Pancreas (tissue), 10 donors: ENCODE data around the gene RETNLB. TPM values are rescaled to one million over a fixed set of nuclear protein-coding genes. Genes with fewer than 3 reads are reported as not detected.
A peak's percentile ranks its signal among the peaks of the same experiment; 100 is the strongest.

Experiments used
- ATAC-seq, 4 donors: fragments of 200-7000 bp; cut with Tn5 transposase; one replicate each; pipeline versions ENCODE4 v1.8.0 to v1.9.1; 2020; ENCODE audit warnings: mild to moderate bottlenecking in 4 of 4, moderate library complexity in 4 of 4
- DNase-seq, 6 donors: peaks; one replicate each; pipeline ENCODE4 v3.0.0-alpha.2; 2020
- FAIRE-seq: peaks from 2 replicates; lab custom pipeline; 2012; peaks lifted over from hg19 to GRCh38; lab: Jason Lieb, UNC
- H3K27ac ChIP-seq, 4 donors: fragments of 200-600 bp; sonication (generic); 1 replicate in 3 of 4; 2 replicates in 1 of 4; pipeline versions ENCODE4 v1.5.0 to v1.8.0; 2020
- H3K27me3 ChIP-seq, 4 donors: fragments of 200-600 bp; one replicate each; pipeline ENCODE4 v1.8.0; 2021
- H3K36me3 ChIP-seq, 3 donors: fragments of 200-600 bp; sonication (generic) in 1 of 3; one replicate each; pipeline versions ENCODE4 v1.5.0 to v1.8.0; 2020 to 2021
- H3K4me1 ChIP-seq, 3 donors: fragments of 200-600 bp; one replicate each; pipeline ENCODE4 v1.8.0; 2021
- H3K4me3 ChIP-seq, 4 donors: fragments of 200-600 bp; sonication (generic) in 2 of 4; one replicate each; pipeline versions ENCODE4 v1.5.0 to v1.8.0; 2020 to 2021
- H3K9me3 ChIP-seq, 4 donors: fragments of 200-600 bp; one replicate each; pipeline ENCODE4 v1.8.0; 2021
- WGBS, 2 donors: extraction: QIAGEN DNeasy Blood & Tissue Kit; methylation state at CpG; one replicate each; pipeline ENCODE4 v1.1.7; 2013; 5-methylcytosine and 5-hydroxymethylcytosine counted together
- intact Hi-C, 3 donors: fragments of 100-400 bp; cut with DNase I; formaldehyde crosslinking; loops; one replicate each; pipeline versions ENCODE4 v1.11.1 to v1.14.2; 2022
- polyA plus RNA-seq, 2 donors: library from polyadenylated mRNA; stranded (reverse); fragments of 200-250 nt; gene quantifications; one replicate each; pipeline ENCODE4 v1.2.3, GENCODE V29; 2013
- total RNA-seq, 6 donors: library from RNA; stranded (reverse); fragmentation: NEBNext Ultra II Directional in 4 of 6; extraction: Animal tissue kit (Norgen Biotek cat#: 25700) in 4 of 6; gene quantifications; one replicate each; pipeline versions ENCODE4 v1.2.1 to v1.2.4, GENCODE V29; 2021 to 2023
- TF ChIP-seq, protein P1 (sequence below), 4 donors: fragments of 200-600 bp; sonication (generic) in 3 of 4; IDR thresholded peaks; one replicate each; pipeline versions ENCODE4 v1.5.0 to v1.8.0; 2021; ENCODE audit warnings: antibody characterized with exemption in 4 of 4
- donor health status: healthy with polysubstance abuse.
- donor health status: DM: no; HTN: no; CAD: no; lungs with moderate emphysema.
- donor health status: DM: no; HTN: no; CAD: no.
- donor health status: control.
- donor health status: control.
- donor health status: Bipolar disorder and iron deficiency.
- donor health status: DM: yes; HTN: yes; CAD: no.
- donor health status: DM: no; HTN: no; CAD: no.
- donor health status: DM: no; HTN: no; CAD: no.
- donor health status: DM: yes; HTN: yes; CAD: no.

The RETNLB gene, protein sequence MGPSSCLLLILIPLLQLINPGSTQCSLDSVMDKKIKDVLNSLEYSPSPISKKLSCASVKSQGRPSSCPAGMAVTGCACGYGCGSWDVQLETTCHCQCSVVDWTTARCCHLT
- total RNA-seq (not detected), polyA plus RNA-seq (not detected)

GRCh38 chr3:108757404-108757982 is at the start of gene RETNLB:
TSS of gene RETNLB (minus strand) at chr3:108757410. CDS start at chr3:108757185, 225 bp downstream.
- H3K27me3 ChIP-seq: no peaks in the 10 kb centered on the region
- intact Hi-C loops: no loop called here
- no peak within 1 kb of the TSS for H3K4me3 ChIP-seq
- ATAC-seq: peak; percentile 90 to 98 (median 94)
- no peaks in the 10 kb centered on the region for H3K9me3 ChIP-seq
- H3K36me3 ChIP-seq: no peaks in the 10 kb centered on the region
- 6 to 16% methylated on average over 3 of the region's 3 CpGs for WGBS, 2 donors
- H3K4me1 ChIP-seq: no peaks in the 10 kb centered on the region
- FAIRE-seq: no peak
- peak in 5 of 6 donors; percentile 46 to 84 (median 72) for DNase-seq
- TF ChIP-seq, protein P1, sequence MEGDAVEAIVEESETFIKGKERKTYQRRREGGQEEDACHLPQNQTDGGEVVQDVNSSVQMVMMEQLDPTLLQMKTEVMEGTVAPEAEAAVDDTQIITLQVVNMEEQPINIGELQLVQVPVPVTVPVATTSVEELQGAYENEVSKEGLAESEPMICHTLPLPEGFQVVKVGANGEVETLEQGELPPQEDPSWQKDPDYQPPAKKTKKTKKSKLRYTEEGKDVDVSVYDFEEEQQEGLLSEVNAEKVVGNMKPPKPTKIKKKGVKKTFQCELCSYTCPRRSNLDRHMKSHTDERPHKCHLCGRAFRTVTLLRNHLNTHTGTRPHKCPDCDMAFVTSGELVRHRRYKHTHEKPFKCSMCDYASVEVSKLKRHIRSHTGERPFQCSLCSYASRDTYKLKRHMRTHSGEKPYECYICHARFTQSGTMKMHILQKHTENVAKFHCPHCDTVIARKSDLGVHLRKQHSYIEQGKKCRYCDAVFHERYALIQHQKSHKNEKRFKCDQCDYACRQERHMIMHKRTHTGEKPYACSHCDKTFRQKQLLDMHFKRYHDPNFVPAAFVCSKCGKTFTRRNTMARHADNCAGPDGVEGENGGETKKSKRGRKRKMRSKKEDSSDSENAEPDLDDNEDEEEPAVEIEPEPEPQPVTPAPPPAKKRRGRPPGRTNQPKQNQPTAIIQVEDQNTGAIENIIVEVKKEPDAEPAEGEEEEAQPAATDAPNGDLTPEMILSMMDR (IDR thresholded peaks at IDR 0.05): no peak
- peak within 1 kb of the TSS in 1 of 4 donors; percentile 11 for H3K27ac ChIP-seq

DNA sequence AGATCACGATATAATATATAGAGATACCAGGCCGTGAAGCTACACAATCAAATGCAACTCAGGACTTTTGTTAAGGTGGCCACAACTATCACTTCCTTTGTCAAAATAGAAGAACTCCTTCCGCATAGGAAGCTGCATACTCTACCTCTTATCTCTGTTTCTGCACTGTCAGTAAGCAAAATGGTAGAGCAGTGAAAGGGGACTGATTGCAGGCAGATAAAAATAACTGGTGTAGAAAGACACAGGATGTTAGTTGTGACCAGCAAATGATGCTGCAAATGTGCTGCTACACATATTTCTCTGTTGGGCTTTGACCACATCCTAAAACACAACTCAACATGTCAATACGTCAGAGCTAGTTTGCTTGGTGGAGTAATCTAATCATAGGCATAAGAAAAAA is 49.1 kb upstream of the RETNLB start:
- no peak for DNase-seq
- intact Hi-C loops: no loop called here
- TF ChIP-seq, protein P1 (IDR thresholded peaks at IDR 0.05): no peak
- 75 to 79% methylated on average over 4 of the region's 4 CpGs for WGBS, 2 donors
- Histone ChIP-seq H3K36me3 (no peaks in the 10 kb centered on the region), H3K9me3 (no peaks in the 10 kb centered on the region), H3K4me3 (no peak overlapping the region), H3K4me1 (no peaks in the 10 kb centered on the region), H3K27ac (no peak overlapping the region), H3K27me3 (no peaks in the 10 kb centered on the region)
- no peak for ATAC-seq
- no peak for FAIRE-seq

GRCh38 chr3:108804966-108805365 is 47.8 kb upstream of the RETNLB start:
- Histone ChIP-seq H3K27me3 (no peaks in the 10 kb centered on the region), H3K4me3 (no peak overlapping the region), H3K27ac (no peak overlapping the region), H3K9me3 (no peaks in the 10 kb centered on the region), H3K36me3 (no peaks in the 10 kb centered on the region), H3K4me1 (no peaks in the 10 kb centered on the region)
- FAIRE-seq: no peak
- 90 to 92% methylated on average over 4 of the region's 4 CpGs for WGBS, 2 donors
- no peak for DNase-seq
- intact Hi-C loops: no loop called here
- TF ChIP-seq, protein P1 (IDR thresholded peaks at IDR 0.05): no peak
- no peak for ATAC-seq

DNA sequence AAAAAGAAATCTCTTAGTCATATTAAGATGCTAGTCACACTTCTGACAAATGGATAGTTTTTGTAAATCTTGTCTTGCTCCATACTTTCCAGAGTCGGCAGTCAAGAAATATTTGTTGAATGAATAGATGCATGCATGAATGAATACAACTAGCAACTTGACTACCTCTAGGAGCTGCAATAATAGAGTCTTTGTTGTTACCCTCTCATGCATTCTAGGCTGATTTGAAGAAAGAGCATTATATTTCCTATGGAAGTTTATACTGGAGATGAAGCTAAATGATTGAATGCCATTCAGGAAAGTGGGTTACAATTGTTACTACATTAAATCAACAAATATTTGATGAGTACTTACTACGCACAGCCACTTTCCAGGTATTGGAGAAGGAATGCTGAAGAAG is 47.2 kb upstream of the RETNLB start:
- Histone ChIP-seq H3K36me3 (no peaks in the 10 kb centered on the region), H3K27ac (no peak overlapping the region), H3K4me3 (no peak overlapping the region), H3K4me1 (no peaks in the 10 kb centered on the region), H3K9me3 (no peaks in the 10 kb centered on the region), H3K27me3 (no peaks in the 10 kb centered on the region)
- TF ChIP-seq, protein P1 (IDR thresholded peaks at IDR 0.05): no peak
- FAIRE-seq (no peak), DNase-seq (no peak), ATAC-seq (no peak)
- intact Hi-C loops: no loop called here
- WGBS, 2 donors: 79 to 88% methylated on average over 2 of the region's 2 CpGs

- TF ChIP-seq, protein P1 (IDR thresholded peaks at IDR 0.05): no peak
These were observed 34.3 kb upstream of the RETNLB start for GRCh38 chr3:108791473-108791872.

More at GRCh38 chr3:108791473-108791872, 34.3 kb upstream of the RETNLB start:
- no peak overlapping the region for H3K27ac ChIP-seq
- no peak overlapping the region for H3K4me3 ChIP-seq
- H3K27me3 ChIP-seq: no peaks in the 10 kb centered on the region
- no peaks in the 10 kb centered on the region for H3K9me3 ChIP-seq
- DNase-seq (no peak), FAIRE-seq (no peak), ATAC-seq (no peak)
- intact Hi-C loops: no loop called here
- 66 to 67% methylated on average over 3 of the region's 3 CpGs for WGBS, 2 donors
- H3K36me3 ChIP-seq: no peaks in the 10 kb centered on the region
- H3K4me1 ChIP-seq: no peaks in the 10 kb centered on the region
